ENCODE data around the gene ADPRHL1. TPM values are rescaled to one million over a fixed set of nuclear protein-coding genes. Genes with fewer than 3 reads are reported as not detected.

Gene ADPRHL1
- total RNA-seq, 1 experiment from 2014 or later: 3.9 TPM

GRCh38 chr13:113447596-113447995 lies 5.7 kb downstream of the ADPRHL1 start:
- H3K4me3 ChIP-seq (ENCODE audit: low read depth, low read length, poor library complexity, severe bottlenecking): no peak overlapping the region
- no peak for DNase-seq (ENCODE audit: low spot score)
- intact Hi-C loops (cut with micrococcal nuclease; ENCODE audit: unreplicated experiment): no loop called here
- BruUV-seq (replicated peaks): no TSS peak
- no peaks in the 10 kb centered on the region for H3K27me3 ChIP-seq (replicated peaks; ENCODE audit: insufficient read depth, low read depth, low read length, poor library complexity)
- TF ChIP-seq EZH2 (IDR thresholded peaks at IDR 0.05; ENCODE audit: borderline replicate concordance, low read depth, low read length, poor library complexity, severe bottlenecking) (no peak), CTCF (conservative IDR thresholded peaks at IDR 0.05; ENCODE audit: low read depth, low read length) (no peak)
- H3K9me3 ChIP-seq (ENCODE audit: low read depth, low read length, poor library complexity, severe bottlenecking): no peaks in the 10 kb centered on the region
- H3K36me3 ChIP-seq (ENCODE audit: insufficient read depth, low read length, poor library complexity, severe bottlenecking): no peaks in the 10 kb centered on the region
- POLR2A ChIA-PET (ENCODE audit: low non-redundant PET): no interaction called here
- no peak overlapping the region for H3K27ac ChIP-seq (ENCODE audit: low read depth, low read length, poor library complexity, severe bottlenecking)
- CTCF ChIA-PET: no interaction called here
- peaks cover 17% of the 10 kb centered on the region for H3K4me1 ChIP-seq (ENCODE audit: insufficient read depth, low read length, poor library complexity, severe bottlenecking)

GRCh38 chr13:113446488-113446854 lies 6.8 kb downstream of the ADPRHL1 start:
- no peak for DNase-seq (ENCODE audit: low spot score)
- Histone ChIP-seq H3K27me3 (replicated peaks; ENCODE audit: insufficient read depth, low read depth, low read length, poor library complexity) (no peaks in the 10 kb centered on the region), H3K4me3 (ENCODE audit: low read depth, low read length, poor library complexity, severe bottlenecking) (no peak overlapping the region), H3K27ac (ENCODE audit: low read depth, low read length, poor library complexity, severe bottlenecking) (no peak overlapping the region), H3K36me3 (ENCODE audit: insufficient read depth, low read length, poor library complexity, severe bottlenecking) (no peaks in the 10 kb centered on the region), H3K4me1 (ENCODE audit: insufficient read depth, low read length, poor library complexity, severe bottlenecking) (peaks cover 17% of the 10 kb centered on the region), H3K9me3 (ENCODE audit: low read depth, low read length, poor library complexity, severe bottlenecking) (no peaks in the 10 kb centered on the region)
- no TSS peak for BruUV-seq (replicated peaks)
- ChIA-PET CTCF (no interaction called here), POLR2A (ENCODE audit: low non-redundant PET) (no interaction called here)
- intact Hi-C loops (cut with micrococcal nuclease; ENCODE audit: unreplicated experiment): no loop called here
- TF ChIP-seq CTCF (conservative IDR thresholded peaks at IDR 0.05; ENCODE audit: low read depth, low read length) (no peak), EZH2 (IDR thresholded peaks at IDR 0.05; ENCODE audit: borderline replicate concordance, low read depth, low read length, poor library complexity, severe bottlenecking) (no peak)

- H3K36me3 ChIP-seq (ENCODE audit: insufficient read depth, low read length, poor library complexity, severe bottlenecking): no peaks in the 10 kb centered on the region
- no peak overlapping the region for H3K27ac ChIP-seq (ENCODE audit: low read depth, low read length, poor library complexity, severe bottlenecking)
- ChIA-PET CTCF (no interaction called here), POLR2A (ENCODE audit: low non-redundant PET) (no interaction called here)
- no TSS peak for BruUV-seq (replicated peaks)
- no peaks in the 10 kb centered on the region for H3K9me3 ChIP-seq (ENCODE audit: low read depth, low read length, poor library complexity, severe bottlenecking)
- no peak overlapping the region for H3K4me3 ChIP-seq (ENCODE audit: low read depth, low read length, poor library complexity, severe bottlenecking)
- no peaks in the 10 kb centered on the region for H3K27me3 ChIP-seq (replicated peaks; ENCODE audit: insufficient read depth, low read depth, low read length, poor library complexity)
- intact Hi-C loops (cut with micrococcal nuclease; ENCODE audit: unreplicated experiment): no loop called here
- TF ChIP-seq CTCF (conservative IDR thresholded peaks at IDR 0.05; ENCODE audit: low read depth, low read length): no peak
- peaks cover 17% of the 10 kb centered on the region for H3K4me1 ChIP-seq (ENCODE audit: insufficient read depth, low read length, poor library complexity, severe bottlenecking)
- no peak for DNase-seq (ENCODE audit: low spot score)
These were observed 7.3 kb downstream of the ADPRHL1 start for GRCh38 chr13:113445791-113446487.
